Trophoblast cell (in vitro differentiated cells and primary cell): Measurements from ENCODE around the gene CCNB2.
"Not testable (repeated sequence)": the region's sequence is repeated elsewhere in the genome, so short reads cannot be mapped to it uniquely, and the experiment has no call there.

Source experiments
- DNase-seq, 2 donors: peaks; one replicate each; pipeline ENCODE4 v3.0.0-alpha.2; 2016
- H2AFZ ChIP-seq: 2 replicates; pipeline ENCODE4 v1.6.1; 2013; ENCODE audit warnings: low read length, moderate library complexity, mild to moderate bottlenecking; ENCODE audit not compliant: insufficient read depth, poor library complexity
- H2AK5ac ChIP-seq: 2 replicates; pipeline ENCODE4 v1.6.1; 2013; ENCODE audit warnings: mild to moderate bottlenecking, low read length
- H2BK120ac ChIP-seq: 2 replicates; pipeline ENCODE4 v1.6.1; 2013; ENCODE audit warnings: low read length, mild to moderate bottlenecking, moderate library complexity; ENCODE audit not compliant: insufficient read depth, poor library complexity
- H2BK12ac ChIP-seq: 2 replicates; pipeline ENCODE4 v1.6.1; 2013; ENCODE audit warnings: mild to moderate bottlenecking, low read length, moderate library complexity
- H2BK5ac ChIP-seq: 2 replicates; pipeline ENCODE4 v1.6.1; 2013; ENCODE audit warnings: low read length, low read depth, moderate library complexity, mild to moderate bottlenecking; ENCODE audit not compliant: poor library complexity
- H3K14ac ChIP-seq: 2 replicates; pipeline ENCODE4 v1.6.1; 2013; ENCODE audit warnings: mild to moderate bottlenecking, low read length
- H3K18ac ChIP-seq: 2 replicates; pipeline ENCODE4 v1.6.1; 2013; ENCODE audit warnings: mild to moderate bottlenecking, low read length
- H3K23ac ChIP-seq: 2 replicates; pipeline ENCODE4 v1.6.1; 2013; ENCODE audit warnings: low read length
- H3K27ac ChIP-seq: 2 replicates; pipeline ENCODE4 v1.5.1; 2013; ENCODE audit warnings: low read depth, mild to moderate bottlenecking, inconsistent platforms, low read length, moderate library complexity
- H3K27me3 ChIP-seq: 2 replicates; pipeline ENCODE4 v1.6.1; 2013; ENCODE audit warnings: inconsistent platforms, mild to moderate bottlenecking, low read length, moderate library complexity; ENCODE audit not compliant: insufficient read depth
- H3K36me3 ChIP-seq, 2 experiments: 1 replicate in 1 of 2; 2 replicates in 1 of 2; pipeline ENCODE4 v1.6.1; 2013; ENCODE audit warnings: low read length in 2 of 2, mild to moderate bottlenecking in 2 of 2, moderate library complexity in 1 of 2; ENCODE audit not compliant: insufficient read depth in 2 of 2, control insufficient read depth in 1 of 2
- H3K4ac ChIP-seq: 2 replicates; pipeline ENCODE4 v1.6.1; 2013; ENCODE audit warnings: low read depth, mild to moderate bottlenecking, low read length, moderate library complexity
- H3K4me1 ChIP-seq, 2 experiments: 1 replicate in 1 of 2; 2 replicates in 1 of 2; pipeline ENCODE4 v1.6.1; 2013; ENCODE audit warnings: low read length in 2 of 2, mild to moderate bottlenecking in 2 of 2, moderate library complexity in 1 of 2; ENCODE audit not compliant: insufficient read depth in 2 of 2, control insufficient read depth in 1 of 2
- H3K4me2 ChIP-seq: 2 replicates; pipeline ENCODE4 v1.6.1; 2013; ENCODE audit warnings: inconsistent platforms, mild to moderate bottlenecking, low read length, moderate library complexity
- H3K4me3 ChIP-seq: 2 replicates; pipeline ENCODE4 v1.5.1; 2013; ENCODE audit warnings: mild to moderate bottlenecking, low read depth, low read length, inconsistent platforms
- H3K79me1 ChIP-seq: one replicate; pipeline ENCODE4 v1.6.1; 2013; ENCODE audit warnings: low read length
- H3K79me2 ChIP-seq: 2 replicates; pipeline ENCODE4 v1.6.1; 2013; ENCODE audit warnings: low read length, mild to moderate bottlenecking; ENCODE audit not compliant: control insufficient read depth, insufficient read depth, poor library complexity
- H3K9ac ChIP-seq: 2 replicates; pipeline ENCODE4 v1.6.1; 2013; ENCODE audit warnings: mild to moderate bottlenecking, low read length
- H3K9me3 ChIP-seq: 2 replicates; pipeline ENCODE4 v1.6.1; 2013; ENCODE audit warnings: low read depth, mild to moderate bottlenecking, control low read depth, inconsistent platforms, low read length; ENCODE audit not compliant: insufficient read depth
- H4K12ac ChIP-seq: 2 replicates; pipeline ENCODE4 v1.6.1; 2013; ENCODE audit warnings: low read depth, mild to moderate bottlenecking, low read length, moderate library complexity
- H4K8ac ChIP-seq: 2 replicates; pipeline ENCODE4 v1.6.1; 2013; ENCODE audit warnings: low read depth, mild to moderate bottlenecking, low read length, moderate library complexity
- H4K91ac ChIP-seq: one replicate; pipeline ENCODE4 v1.6.1; 2013; ENCODE audit warnings: low read depth, mild to moderate bottlenecking, low read length, moderate library complexity
- WGBS: extraction: QIAGEN DNeasy Blood & Tissue Kit; methylation state at CpG from one replicate; pipeline ENCODE4 v1.1.7; 2013; ENCODE audit warnings: missing lambda C conversion rate; ENCODE audit not compliant: insufficient read length, insufficient coverage; ENCODE audit errors: extremely low coverage; 5-methylcytosine and 5-hydroxymethylcytosine counted together

Gene CCNB2

DNA sequence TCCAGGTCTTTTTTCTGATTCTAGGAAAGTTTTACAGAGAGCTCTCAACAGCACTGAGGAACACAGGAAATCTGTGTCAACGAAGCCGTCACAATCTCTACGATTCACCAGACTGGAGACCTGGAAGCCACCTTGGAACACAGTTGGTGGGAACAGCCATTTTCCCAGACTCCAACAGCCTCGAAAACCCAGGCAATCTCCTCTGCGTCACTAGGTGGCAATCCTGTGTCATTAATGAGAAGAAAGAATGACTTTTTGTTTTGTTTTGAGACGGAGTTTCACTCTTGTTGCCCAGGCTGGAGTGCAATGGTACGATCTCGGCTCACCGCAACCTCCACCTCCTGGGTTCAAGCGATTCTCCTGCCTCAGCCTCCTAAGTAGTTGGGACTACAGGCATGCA is 39.6 kb downstream of the CCNB2 start:
- not testable (repeated sequence) for H2AFZ ChIP-seq, H3K9ac ChIP-seq, H3K9me3 ChIP-seq, H3K79me2 ChIP-seq, H4K91ac ChIP-seq, H2BK5ac ChIP-seq, H4K8ac ChIP-seq, H3K18ac ChIP-seq, H3K23ac ChIP-seq, DNase-seq, H2AK5ac ChIP-seq, H3K4me2 ChIP-seq, H3K79me1 ChIP-seq, H2BK12ac ChIP-seq, H3K4me1 ChIP-seq, H3K4ac ChIP-seq, H2BK120ac ChIP-seq, H3K14ac ChIP-seq, H3K27me3 ChIP-seq, H3K27ac ChIP-seq, H4K12ac ChIP-seq, H3K4me3 ChIP-seq
- peaks cover 31 to 32% of the 10 kb centered on the region in 2 experiments for H3K36me3 ChIP-seq
- no CpG with 5 or more reads among the region's 10 CpGs for WGBS

DNA sequence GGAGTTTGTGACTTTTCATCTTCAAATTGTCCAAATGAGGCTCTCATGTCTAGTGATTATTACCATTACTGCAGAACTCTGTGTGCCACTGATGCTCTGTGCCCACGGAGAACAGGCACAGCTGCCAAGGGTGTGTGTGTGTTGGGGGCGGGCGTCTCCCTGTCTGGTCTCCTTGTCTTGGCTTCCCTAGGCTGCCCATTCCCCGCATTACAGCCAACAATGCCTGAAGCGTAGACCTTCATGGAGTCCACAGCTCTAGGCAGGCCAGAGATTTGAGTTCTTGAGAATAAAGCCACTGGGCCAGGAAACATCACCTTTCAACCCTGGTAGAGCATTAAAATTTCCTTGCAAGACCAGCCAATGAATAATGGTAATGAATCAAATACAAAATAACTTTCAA is 42.7 kb downstream of the CCNB2 start:
- no peak overlapping the region for H4K12ac ChIP-seq
- H3K9ac ChIP-seq = no peak overlapping the region

DNA sequence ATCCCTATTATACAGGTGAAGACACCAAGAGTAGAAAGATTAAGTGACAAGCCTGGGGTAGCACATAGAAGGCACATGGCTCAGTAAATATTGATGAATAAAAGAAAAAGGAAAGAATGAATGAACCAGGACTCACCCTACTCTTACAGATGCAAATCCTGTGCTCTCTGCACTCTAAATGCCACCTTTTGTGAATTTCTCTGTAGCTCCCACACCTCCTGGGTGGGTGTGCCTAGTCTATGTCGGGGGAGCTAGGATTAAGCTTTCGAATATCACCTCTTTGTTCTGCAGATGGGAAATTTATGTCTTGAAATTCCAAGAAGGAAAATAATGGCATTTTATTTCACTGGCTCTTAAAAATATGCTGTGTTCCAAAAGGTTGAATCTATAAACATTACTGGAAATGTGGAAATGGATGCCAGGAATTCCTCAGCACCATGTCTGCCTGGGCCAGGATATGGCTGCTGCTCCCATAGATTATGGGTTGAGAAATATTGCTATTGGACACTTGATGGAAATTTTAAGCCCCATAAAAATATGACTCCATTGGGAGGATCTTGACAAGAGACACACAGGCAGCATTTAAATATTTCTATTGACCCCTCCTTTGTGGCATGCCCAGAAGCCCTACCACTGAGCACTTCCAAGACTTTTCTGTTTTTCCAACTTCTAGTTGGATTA is 43.3 kb downstream of the CCNB2 start:
- no peak overlapping the region for H3K4me3 ChIP-seq
- peak in 1 of 2 donors; percentile 18 for DNase-seq
- H3K4me2 ChIP-seq = no peak overlapping the region
- H2BK120ac ChIP-seq = no peak overlapping the region
- H3K79me2 ChIP-seq = no peaks in the 10 kb centered on the region
- no peak overlapping the region for H4K8ac ChIP-seq
- no peak overlapping the region for H2AFZ ChIP-seq
- no peak overlapping the region for H4K91ac ChIP-seq
- H3K27me3 ChIP-seq = no peaks in the 10 kb centered on the region
- H3K9me3 ChIP-seq = no peaks in the 10 kb centered on the region
- peaks cover 26 to 34% of the 10 kb centered on the region in 2 experiments for H3K36me3 ChIP-seq
- H2BK5ac ChIP-seq = no peak overlapping the region
- no peak overlapping the region for H3K9ac ChIP-seq
- no peak overlapping the region for H3K18ac ChIP-seq
- H3K23ac ChIP-seq = no peak overlapping the region
- no peak overlapping the region for H3K4ac ChIP-seq
- H2AK5ac ChIP-seq = no peak overlapping the region
- no peaks in the 10 kb centered on the region for H3K4me1 ChIP-seq
- H3K27ac ChIP-seq = no peak overlapping the region
- H2BK12ac ChIP-seq = no peak overlapping the region
- H3K79me1 ChIP-seq = no peaks in the 10 kb centered on the region
- H3K14ac ChIP-seq = no peak overlapping the region
- no peak overlapping the region for H4K12ac ChIP-seq
- whole genome bisulfite sequencing = no CpG with 5 or more reads among the region's 2 CpGs

More for the DNA sequence above, 42.7 kb downstream of the CCNB2 start:
- no peak overlapping the region for H3K14ac ChIP-seq
- H2AFZ ChIP-seq = no peak overlapping the region
- H2BK120ac ChIP-seq = no peak overlapping the region
- no peak overlapping the region for H4K91ac ChIP-seq
- no peak for DNase-seq
- no peak overlapping the region for H3K4ac ChIP-seq
- no peaks in the 10 kb centered on the region for H3K79me2 ChIP-seq
- H3K27me3 ChIP-seq = no peaks in the 10 kb centered on the region
- no peaks in the 10 kb centered on the region for H3K9me3 ChIP-seq
- no peak overlapping the region for H4K8ac ChIP-seq
- no peak overlapping the region for H3K4me3 ChIP-seq
- no peak overlapping the region for H2BK5ac ChIP-seq
- H3K4me1 ChIP-seq = no peaks in the 10 kb centered on the region
- no peak overlapping the region for H2BK12ac ChIP-seq
- H3K36me3 ChIP-seq = peaks cover 28 to 33% of the 10 kb centered on the region in 2 experiments
- no peak overlapping the region for H3K23ac ChIP-seq
- H3K79me1 ChIP-seq = no peaks in the 10 kb centered on the region
- H2AK5ac ChIP-seq = no peak overlapping the region
- no peak overlapping the region for H3K18ac ChIP-seq
- no peak overlapping the region for H3K4me2 ChIP-seq
- WGBS = no CpG with 5 or more reads among the region's 5 CpGs
- H3K27ac ChIP-seq = no peak overlapping the region

DNA sequence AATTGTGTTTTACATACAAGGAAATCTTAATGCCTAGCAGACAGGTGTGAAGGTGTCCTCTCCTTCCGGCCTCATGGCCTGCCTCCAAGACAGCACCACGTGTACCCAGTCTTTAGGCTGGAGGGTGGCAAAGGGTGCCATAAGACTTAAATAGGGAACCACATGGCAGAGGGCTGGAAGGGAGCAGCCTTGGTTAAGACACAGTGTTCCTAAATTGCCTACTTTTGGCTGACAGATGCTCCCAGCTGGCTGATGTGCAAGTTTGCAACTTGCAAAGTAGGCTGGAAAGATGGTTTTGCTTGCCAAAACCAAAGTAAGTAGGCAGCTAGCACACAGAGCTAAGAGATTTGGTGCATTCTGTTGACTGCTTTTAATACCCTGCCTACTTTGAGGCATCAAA is 45.2 kb downstream of the CCNB2 start:
- H3K18ac ChIP-seq = no peak overlapping the region
- no peak overlapping the region for H3K9ac ChIP-seq
- H2BK120ac ChIP-seq = no peak overlapping the region
- H3K27ac ChIP-seq = no peak overlapping the region
- no peaks in the 10 kb centered on the region for H3K4me1 ChIP-seq
- no peak overlapping the region for H4K8ac ChIP-seq
- no peak overlapping the region for H3K23ac ChIP-seq
- no CpG with 5 or more reads among the region's 2 CpGs for WGBS
- H4K12ac ChIP-seq = no peak overlapping the region
- H3K4me3 ChIP-seq = no peak overlapping the region
- no peak overlapping the region for H3K4ac ChIP-seq
- H2AFZ ChIP-seq = no peak overlapping the region
- no peak overlapping the region for H3K4me2 ChIP-seq
- no peaks in the 10 kb centered on the region for H3K9me3 ChIP-seq
- no peak overlapping the region for H2AK5ac ChIP-seq
- H3K79me2 ChIP-seq = no peaks in the 10 kb centered on the region
- no peak overlapping the region for H3K14ac ChIP-seq
- no peaks in the 10 kb centered on the region for H3K79me1 ChIP-seq
- no peaks in the 10 kb centered on the region for H3K27me3 ChIP-seq
- H2BK5ac ChIP-seq = no peak overlapping the region
- peaks cover 26 to 35% of the 10 kb centered on the region in 2 experiments for H3K36me3 ChIP-seq
- H4K91ac ChIP-seq = no peak overlapping the region
- no peak for DNase-seq
- no peak overlapping the region for H2BK12ac ChIP-seq
